LHCN-M2 (cell line): ENCODE measurements around the gene OR7C2. TPM values are rescaled to one million over a fixed set of nuclear protein-coding genes. Genes with fewer than 3 reads are reported as not detected.
"Not testable (repeated sequence)": the region's sequence is repeated elsewhere in the genome, so short reads cannot be mapped to it uniquely, and the experiment has no call there.

Source experiments
- DNase-seq: peaks from one replicate; pipeline ENCODE4 v3.0.0-alpha.2; 2012; ENCODE audit warnings: low read depth
- polyA plus RNA-seq: library from polyadenylated mRNA; unstranded; fragments of >200 nt; gene quantifications from one replicate; pipeline ENCODE4 v1.2.1, GENCODE V29; 2012; ENCODE audit warnings: missing spikeins
- total RNA-seq: library from RNA; depleted of rRNA; stranded (reverse); fragments of >200 nt; gene quantifications from 2 replicates; pipeline ENCODE4 v1.2.3, GENCODE V29; 2014; rRNA removed

Gene OR7C2
- not detected in 2 replicates for total RNA-seq
- polyA plus RNA-seq = not detected

DNA sequence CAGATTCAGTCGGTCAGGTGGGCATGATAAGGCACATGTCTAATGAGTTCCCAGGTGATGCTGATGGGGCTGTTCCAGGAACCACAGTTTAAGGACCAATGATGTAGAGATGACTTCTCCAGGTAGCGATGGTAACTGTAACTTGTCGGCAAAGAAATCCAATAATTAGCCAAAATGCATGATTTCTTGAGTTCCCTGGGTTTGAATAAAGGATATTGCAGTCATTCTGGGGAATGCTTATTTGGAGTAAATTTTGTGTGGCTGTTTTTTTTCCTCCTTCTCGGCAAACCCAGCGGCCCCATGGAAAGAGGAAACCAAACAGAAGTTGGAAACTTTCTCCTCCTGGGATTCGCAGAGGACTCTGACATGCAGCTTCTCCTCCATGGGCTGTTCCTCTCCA, at the start of gene OR7C2:
TSS of gene OR7C2 (plus strand) at position 301 of the 400 bp plus-strand sequence. CDS start at position 301, 0 bp downstream.
- no peak for DNase-seq

DNA sequence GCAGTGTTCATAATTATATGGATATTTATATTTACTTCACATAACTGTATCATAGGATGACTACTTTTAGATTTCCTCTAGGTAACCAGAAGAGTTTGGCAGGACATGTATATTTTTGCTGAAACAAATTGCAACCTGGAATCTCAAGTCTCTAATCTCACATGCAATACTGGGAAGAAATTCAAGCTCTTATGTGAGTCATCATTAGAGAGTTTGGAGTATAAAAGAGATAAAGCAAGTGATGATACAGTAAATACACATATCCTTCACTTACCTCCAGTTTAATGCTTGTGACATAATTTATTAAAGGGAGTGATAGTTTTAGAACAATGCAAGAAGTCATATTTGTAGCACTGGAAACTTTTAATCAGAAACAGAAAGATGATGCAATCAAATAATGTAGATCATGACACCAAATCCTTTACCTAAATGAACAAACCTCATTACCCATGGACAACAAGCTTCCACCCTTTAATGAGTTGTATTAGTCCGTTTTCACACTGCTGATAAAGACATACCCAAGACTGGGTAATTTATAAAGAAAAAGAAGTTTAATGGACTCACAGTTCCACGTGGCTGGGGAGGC, 39.5 kb upstream of the OR7C2 start:
- DNase-seq = no peak

DNA sequence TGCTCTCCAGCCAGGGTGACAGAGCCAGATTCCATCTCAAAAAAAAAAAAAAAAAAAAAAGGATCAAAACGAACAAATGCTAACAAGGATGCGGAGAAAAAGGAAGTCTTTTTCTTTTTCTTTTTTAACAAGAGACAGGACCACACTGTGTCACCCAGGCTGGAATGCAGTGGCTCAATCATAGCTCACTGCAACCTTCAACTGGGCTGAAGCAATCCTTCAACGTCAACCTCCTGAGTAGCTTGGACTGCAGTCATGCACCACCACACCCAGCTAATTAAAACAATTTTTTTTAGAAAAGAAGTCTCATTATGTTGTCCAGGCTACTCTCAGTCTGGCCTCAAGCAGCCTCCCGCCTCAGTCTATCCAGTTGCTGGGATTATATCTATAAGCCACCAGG, 34.6 kb upstream of the OR7C2 start:
- no peak for DNase-seq

DNA sequence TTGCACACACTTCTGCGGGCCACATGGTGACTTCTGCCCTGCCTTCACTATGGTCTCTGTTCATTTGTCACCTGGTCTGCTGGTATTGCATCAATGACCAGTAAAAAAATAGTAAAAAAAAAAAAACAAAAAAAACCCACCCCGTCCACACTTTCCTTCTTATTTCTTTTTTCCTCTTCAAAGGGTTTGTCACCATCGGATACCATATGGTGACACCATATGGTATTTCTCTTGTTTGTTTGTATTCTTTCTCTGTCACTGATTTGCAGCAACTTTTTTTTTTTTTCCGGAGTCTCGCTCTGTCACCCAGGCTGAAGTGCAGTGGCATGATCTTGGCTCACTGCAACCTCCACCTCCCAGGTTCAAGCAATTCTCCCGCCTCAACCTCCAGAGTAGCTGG, 26.2 kb upstream of the OR7C2 start:
- DNase-seq = no peak

DNA sequence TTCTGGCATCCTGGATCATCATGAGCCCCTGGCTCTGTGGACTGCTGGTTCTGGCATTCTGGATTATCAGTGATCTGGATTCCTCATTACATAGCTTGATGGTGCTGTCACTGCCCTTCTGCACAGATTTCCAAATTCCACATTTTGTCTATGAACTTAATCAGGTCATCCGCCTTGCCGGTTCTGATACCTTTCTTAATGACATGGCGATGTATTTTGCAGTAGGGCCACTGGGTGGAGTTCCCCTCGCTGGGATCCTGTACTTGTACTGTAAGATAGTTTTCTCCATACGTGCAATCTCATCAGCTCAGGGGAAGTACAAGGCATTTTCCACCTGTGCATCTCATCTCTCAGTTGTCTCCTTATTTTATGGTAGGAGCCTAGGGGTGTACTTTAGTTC, 24.4 kb upstream of the OR7C2 start:
- no peak for DNase-seq

DNA sequence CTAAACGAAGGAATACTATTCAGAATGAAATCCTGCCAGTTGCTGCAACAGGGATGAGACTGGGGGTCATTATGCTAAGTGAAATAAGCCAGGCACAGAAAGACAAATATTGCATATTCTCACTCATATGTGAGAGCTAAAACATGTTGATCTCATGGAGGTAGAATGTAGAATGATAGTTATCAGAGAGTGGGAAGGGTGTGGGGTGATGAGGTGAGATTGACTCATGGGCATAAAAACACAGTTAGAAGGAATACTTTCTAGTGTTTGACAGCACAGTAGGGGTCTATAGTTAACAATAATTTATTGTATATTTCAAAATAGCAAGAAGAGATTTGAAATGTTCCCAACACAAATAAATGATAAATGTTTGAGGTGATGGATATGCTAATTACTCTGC, 7.8 kb upstream of the OR7C2 start:
- DNase-seq = no peak

DNA sequence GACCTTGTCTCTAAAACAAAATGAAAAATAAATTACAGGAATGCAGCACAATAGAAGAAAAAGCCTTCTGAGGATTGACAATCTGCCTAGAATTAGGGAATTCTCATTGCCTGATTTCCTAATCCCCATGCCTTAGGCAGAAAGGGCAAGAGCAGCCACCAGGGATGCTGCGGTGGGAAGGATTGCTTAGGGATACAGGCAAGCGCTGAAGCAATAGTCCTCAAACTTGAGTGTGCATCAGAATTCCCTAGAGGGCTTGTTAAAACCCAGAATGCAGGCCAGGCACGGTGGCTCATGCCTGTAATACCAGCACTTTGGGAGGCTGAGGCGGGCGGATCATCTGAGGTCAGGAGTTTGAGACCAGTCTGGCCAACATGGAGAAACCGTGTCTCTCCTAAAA, 1.0 kb upstream of the OR7C2 start:
- no peak for DNase-seq

DNA sequence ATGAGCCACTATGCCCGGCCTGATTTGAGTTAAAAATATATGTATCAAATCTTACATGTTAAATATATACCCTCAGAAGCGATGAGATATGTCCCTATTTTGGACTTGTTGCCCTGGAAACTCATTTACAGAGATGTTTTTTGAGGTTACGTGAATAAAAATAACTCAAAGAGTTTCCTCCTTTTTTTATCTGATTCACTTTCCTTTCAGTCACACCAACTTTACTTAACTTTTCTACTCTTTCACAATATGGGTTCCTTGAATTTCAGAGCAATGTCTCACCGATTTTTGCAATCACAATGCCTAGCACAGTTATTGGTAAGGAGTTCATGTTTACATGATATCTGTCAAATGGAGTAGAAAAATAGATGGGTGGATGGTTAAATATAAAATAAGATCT, 2.3 kb downstream of the OR7C2 start:
- DNase-seq = peak; percentile 13

DNA sequence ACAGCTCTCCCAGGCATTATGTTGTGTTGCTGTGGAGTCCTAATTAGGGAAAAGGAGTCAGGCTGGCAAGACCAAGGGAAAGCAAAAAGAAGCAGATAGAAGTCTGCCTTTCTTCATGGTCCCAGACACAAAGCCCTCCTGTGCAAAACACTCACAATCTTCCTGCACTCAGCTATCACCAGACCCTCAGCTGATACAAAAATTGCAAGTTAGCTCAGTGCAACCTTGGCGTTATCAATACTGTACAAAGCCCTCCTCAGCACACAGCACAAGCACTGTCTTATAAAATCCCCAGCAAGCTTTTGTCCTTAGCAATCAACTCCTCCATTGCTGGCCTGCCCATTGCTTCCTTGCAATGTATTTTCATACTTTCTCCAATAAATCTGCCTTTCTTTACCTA, 3.2 kb downstream of the OR7C2 start:
- no peak for DNase-seq

DNA sequence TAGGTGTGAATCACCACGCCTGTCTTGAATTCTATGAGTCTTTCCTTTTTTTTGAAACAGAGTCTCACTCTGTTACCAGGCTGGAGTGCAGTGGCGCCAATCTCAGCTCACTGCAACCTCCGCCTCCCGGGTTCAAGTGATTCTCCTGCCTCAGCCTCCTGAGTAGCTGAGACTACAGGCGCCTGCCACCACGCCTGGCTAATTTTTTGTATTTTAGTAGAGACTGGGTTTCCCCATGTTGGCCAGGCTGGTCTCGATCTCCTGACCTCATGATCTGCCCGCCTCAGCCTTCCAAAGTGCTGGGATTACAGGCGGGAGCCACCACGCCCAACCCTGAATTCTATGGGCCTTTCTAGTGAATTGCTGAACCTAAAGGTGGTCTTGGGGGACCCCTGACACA, 8.1 kb downstream of the OR7C2 start:
- DNase-seq = not testable (repeated sequence)

DNA sequence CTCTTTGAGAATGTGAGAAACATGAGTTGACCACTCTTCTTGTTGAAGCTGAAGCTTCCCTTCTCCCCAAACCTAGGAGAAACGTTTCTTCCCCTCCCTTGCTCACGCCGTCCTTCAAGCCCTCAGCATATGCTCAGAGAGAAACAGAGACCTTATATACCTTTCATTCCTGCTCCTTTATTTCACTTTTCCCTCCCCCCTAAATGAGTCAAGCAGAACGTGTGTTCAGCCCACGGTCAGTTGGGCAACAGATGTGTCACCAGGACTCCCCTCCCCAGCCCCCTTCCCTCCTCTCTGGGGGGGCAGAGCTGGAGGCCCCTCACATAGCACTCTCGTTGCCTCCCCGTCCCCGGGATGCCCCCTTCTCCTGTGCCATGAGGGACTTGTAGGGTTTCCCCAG, 8.6 kb downstream of the OR7C2 start:
- DNase-seq = no peak

DNA sequence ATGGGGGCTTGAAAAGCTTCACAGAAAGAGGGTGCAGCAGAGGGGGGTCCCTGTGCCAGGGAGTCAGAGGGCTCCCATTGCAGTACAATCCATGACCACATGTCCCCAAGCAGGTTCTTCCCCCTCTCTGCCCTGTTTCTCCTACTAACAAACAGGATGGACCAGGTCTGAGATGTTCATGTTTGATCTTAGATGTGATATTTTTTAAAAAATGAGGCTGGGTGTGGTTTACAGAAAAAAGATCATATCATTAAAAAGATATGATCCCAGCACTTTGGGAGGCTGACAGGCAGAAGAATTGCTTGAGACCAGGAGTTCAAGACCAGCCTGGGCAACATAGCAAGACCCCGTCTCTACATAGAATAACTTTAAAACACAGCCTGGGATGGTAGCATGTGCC, 9.1 kb downstream of the OR7C2 start:
- no peak for DNase-seq

DNA sequence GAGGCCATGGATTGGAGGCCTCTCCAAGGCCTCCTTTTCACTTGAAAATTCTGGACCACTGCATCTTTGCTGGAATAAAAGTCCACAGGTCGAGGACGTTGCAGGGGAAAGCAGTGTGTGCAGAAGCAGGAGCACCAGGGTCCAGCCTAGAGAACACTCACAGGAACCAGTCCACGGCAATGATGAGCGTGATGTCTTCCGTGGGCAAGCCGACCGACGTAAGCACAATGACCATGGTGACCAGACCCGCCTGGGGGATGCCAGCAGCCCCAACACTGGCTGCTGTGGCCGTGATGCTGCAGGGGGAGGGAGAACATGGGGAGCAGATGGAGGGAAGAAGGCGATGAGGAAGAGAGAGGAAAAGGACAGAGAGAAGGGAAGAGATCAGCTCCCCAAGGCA, 11.5 kb downstream of the OR7C2 start:
- no peak for DNase-seq

DNA sequence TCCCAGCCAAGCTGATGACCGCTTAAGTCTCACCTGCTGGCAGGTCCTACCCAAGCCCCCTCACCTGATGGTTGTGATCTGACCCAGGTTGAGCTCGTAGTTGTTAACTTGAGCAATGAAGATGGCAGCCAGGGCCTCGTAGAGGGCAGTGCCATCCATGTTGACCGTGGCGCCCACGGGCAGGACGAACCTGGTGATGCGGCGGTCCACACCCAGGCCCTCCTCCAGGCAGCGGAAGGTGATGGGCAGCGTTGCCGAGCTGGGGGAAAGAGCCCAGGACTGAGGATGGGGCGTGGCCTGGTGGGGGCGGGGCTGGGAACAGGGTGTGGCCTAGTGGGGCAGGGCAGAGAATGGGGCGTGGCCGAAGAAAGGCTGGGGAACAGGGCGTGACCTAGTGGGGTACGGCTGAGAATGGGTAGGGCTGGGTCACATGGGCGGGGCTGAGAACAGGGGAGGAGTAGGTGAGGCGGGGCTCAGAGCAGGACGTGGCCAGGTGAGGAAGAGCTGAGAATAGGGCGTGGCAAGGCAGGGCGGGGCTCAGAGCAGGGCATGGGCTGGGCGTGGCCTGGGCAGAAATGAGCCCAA, 12.9 kb downstream of the OR7C2 start:
- DNase-seq = no peak

DNA sequence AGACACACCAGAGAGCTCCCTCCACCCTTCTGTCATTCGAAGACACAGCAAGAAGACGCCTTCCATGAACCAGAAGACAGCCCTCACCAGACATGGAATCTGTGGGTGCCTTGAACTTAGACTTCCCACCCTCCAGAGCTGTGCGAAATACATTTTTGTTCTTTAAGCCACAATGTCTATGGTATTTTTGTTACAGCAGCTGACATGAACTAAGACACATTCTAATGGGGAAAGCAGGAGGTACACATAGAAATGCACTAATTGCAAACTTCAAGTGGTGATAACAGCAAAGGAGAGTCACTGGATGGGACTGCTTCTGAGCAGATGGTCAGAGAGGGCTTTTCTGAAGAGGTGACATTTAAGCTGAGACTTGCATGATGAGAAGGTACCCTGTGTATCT, 16.2 kb downstream of the OR7C2 start:
- DNase-seq = no peak

DNA sequence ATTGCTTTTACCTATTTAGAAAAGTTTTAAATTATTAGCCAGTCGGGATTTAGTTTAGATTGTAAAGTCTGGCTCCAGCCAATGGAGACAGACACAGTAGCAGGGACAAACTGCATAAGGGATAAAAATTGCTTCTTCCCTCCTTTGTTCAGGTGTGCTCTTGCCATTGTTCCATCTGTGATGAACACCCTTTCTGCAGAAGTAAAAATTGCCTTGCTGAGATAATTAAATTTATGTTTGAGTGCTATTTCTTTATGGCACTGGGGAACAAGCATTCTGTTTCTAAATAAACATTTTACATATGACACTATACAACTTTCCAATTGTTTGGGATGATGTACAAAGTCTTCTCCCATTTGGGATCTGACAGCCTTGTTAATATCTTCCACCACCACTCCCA, 18.0 kb downstream of the OR7C2 start:
- no peak for DNase-seq

DNA sequence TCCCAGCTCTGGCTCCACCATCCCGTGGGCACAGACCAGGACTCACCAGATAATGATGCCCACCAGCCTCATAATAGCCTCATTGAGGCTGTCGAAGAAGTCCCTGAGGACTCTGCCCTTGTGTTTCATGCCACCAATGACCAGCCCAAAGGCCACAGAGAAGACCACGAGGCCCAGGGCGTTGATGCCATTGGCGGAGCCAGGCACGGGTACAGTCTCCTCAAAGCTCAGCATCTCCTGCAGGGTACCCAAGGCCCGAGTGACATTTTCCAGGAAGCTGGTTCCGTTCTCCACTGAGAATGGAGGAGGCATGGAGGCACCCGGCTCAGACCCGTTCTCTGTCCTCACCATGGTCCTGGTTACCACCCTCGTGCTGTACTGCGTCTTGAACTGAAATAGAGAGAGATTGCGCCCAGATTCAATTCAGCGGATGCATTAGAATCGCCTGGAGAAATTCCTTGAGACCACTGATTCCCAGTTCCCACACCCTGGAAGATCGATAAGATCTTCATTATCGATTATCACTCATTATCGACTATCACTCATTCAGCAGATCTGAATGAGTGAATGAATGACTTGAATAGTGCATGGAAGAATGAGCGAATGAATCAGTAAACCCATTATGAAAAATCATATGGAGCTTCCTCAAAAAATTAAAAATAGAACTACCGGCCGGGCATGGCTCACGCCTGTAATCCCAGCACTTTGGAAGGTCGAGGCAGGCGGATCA, 20.8 kb downstream of the OR7C2 start:
- DNase-seq = no peak

DNA sequence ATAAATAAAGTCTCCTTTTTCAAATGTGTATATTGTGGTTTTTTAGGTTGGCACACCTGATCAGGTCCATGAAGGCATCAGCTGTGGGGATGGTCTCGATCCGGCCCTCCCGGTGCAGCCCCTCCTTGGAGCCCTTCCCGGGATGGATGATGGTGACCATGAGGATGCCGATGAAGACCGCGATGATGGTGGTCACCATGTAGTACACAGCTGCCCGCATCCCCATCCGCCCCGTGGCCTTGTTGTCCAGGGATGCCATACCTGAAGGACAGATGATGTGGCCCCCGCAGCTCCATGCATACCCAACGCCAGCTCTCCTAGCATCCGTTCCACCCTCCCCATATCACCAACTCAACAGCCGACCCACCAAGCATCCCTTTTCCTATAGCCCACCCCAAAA, 27.0 kb downstream of the OR7C2 start:
- no peak for DNase-seq

DNA sequence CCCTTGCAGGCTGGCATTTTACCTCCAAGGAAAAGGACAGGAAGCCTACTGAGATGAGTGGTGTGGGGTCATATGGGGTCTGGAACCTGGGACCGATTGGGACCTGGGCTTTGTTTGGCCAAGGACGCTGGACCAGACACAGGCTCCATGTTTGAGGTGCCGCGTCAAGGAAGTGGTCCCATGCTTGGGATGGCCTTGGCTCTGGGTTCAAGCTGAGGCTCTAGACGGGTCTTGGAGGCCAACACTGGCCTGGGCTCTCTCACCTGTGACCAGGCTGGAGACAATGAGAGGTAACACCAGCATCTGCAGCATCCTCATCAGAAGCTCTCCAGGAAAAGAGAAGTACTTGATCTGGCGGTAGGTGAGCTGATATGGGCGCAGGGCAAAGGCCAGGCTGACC, 30.2 kb downstream of the OR7C2 start:
- DNase-seq = no peak

DNA sequence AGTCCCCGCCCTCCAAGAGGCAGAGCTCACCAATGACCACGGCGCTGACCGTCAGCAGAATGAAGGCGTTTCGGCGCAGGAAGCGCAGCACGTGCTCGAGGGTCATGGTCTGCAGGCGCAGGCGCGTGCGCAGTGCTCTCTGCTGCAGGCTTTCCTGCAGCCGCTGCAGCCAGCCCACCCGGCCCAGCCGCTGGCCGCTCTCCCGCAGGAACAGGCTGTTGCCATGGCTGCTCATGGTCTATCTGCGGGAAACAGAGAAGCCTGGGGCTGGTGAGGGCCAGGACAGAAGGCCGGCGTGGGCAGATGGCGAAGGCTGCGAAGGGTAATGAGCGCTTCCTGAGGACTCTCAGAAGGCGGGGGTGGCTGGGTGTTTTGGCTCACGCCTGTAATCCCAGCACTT, 31.4 kb downstream of the OR7C2 start:
- DNase-seq = no peak

DNA sequence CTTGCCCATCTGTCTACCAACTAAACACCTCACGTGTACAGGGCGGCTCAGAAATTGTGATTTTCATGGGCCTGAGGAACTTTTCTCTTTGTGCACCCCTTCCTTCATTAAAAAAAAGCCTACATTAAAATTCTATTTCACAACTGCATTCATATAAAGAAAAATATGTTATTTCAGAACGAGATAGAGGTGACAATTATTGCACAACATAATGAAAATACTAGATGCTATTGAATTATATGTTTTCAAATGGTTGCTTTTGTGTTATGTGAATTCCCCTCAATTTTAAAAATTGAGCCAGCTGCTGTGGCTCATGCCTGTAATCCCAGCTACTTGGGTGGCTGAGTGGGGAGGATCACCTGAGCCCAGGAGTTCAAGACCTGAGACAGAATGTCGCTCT, 33.2 kb downstream of the OR7C2 start:
- DNase-seq = no peak

DNA sequence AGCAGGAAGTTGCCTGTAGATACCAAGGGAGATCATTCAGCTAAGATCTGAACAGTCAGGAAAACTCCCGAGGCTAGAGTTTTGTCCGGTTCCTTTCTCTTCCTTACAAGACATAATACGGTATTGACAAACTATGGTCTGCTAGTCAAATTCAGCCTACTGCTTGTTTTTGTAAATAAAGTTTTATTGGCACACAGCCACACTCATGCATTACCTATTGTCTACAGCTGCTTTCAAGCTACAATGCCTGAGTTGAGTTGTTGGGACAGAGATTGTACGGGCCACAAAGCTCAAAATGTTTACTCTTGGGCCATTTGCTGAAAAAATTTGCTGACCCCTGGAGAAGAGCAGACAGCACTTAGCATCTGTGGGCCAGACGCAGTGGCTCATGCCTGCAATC, 35.8 kb downstream of the OR7C2 start:
- no peak for DNase-seq

DNA sequence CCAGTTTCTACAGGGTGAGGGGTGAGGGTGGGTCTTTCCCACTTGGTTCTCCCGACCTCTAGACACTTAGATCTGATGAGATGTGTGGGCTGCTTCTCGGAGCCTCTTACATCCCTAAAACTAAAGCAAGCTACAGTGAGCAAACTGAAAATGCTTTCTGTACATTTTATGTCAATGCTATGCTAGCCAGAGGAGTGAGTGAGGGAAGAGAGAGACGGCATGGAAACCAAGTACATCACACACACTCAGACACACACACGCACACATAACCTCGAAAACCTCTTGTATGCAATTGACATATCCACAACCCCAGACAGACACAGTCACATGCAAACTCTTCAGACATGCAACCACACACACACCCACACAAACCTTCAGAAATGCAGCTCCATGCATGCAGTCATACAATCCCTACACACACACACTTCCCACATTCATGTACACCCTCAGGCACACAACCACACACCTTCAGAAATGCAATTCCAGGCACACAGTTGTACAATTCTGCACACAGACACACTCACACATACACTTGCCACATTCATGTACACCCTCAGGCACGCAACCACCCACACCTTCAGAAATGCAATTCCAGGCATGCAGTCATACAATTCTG, 37.0 kb downstream of the OR7C2 start:
- DNase-seq = no peak
